Activated naive CD4-positive, alpha-beta T cell treated with Interleukin-2 at 50 U/mL for 16 hours (primary cell): ENCODE measurements around the gene BTBD17.
A peak's percentile ranks its signal among the peaks of the same experiment; 100 is the strongest.
"Not testable (repeated sequence)": the region's sequence is repeated elsewhere in the genome, so short reads cannot be mapped to it uniquely, and the experiment has no call there.

Source experiments
- DNase-seq: peaks from one replicate; pipeline ENCODE4 v3.0.0-alpha.2; 2020

BTBD17 gene

GRCh38 chr17:74361230-74362068, at the start of gene BTBD17:
Gene BTBD17 (minus strand): TSS chr17:74361868. CDS start chr17:74361819, 49 bp downstream.
- DNase-seq = peak; percentile 38

DNA sequence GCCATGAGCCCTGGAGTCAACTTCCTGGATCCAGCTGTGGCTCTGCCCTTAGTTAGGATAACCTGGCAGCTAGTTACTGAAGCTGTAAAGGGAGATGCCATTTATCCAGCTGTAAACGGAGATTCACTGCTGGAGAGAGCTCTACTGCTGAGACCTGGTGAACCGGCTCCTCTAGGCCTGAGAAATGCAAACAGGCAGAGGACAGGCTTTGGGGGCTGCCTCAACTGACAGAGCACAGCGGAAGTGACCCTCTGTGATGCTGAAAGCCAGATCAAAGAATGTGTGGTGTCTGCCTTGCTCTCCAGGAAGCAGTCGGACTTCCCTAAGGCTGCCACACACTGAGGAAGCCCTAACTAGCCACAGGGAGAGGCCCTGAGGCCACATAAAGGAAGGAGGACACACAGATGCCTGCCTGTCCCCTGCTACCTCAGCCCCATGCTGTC, 48.4 kb upstream of the BTBD17 start:
- DNase-seq = no peak

DNA sequence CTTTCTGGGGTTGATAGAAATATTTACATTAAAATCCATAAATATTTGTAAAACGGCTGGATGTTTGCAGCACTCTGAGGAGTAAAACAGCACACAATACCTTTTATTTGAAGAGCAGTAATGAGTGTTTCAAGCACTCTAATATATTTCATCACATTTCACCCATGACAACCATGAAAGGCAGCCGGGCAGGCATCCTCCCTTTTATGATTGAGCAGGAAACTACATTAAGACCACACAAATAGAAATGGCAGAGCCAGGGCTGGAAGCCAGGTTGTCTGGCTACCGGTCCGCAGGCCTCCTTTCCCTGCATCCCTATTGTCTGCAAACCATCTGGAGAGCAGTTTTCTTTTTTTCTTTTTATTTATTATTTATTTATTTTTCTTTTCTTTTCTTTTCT, 47.1 kb upstream of the BTBD17 start:
- DNase-seq = no peak

DNA sequence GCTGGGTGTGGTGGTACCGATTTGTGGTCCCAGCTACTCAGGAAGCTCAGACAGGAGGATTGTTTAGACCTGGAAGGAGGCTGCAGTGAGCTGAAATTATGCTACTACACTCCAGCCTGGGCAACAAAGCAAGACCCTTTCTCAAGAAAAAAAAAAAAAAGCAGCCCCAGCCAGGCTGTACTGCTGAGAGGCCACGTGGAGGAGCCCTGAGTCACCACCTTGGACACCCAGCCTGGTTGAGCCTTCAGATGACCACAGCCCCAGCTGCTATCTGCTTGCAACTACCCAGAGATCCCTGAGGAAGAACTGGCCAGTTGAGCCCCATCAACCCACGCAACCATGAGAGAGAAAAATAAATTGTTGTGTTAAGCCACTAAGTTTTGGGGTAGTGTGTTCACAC, 46.6 kb upstream of the BTBD17 start:
- no peak for DNase-seq

GRCh38 chr17:74407384-74407783, 45.7 kb upstream of the BTBD17 start:
- DNase-seq = no peak

DNA sequence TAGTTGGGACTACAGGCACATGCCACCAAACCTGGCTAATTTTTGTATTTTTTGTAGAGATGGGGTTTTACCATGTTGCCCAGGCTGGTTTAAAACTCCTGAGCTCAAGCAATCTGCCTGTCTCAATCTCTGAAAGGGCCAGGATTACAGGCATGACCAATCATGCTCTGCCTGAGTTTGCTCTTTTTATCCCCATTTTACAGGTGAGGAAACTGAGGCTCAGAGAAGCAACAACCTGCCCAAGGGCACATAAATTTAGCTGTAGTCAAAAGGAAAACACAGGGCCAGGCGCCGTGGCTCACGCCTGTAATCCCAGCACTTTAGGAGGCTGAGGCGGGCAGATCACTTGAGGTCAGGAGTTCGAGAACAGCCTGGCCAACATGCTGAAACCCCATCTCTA, 43.6 kb upstream of the BTBD17 start:
- DNase-seq = not testable (repeated sequence)

GRCh38 chr17:74404789-74405188, 43.1 kb upstream of the BTBD17 start:
- no peak for DNase-seq

DNA sequence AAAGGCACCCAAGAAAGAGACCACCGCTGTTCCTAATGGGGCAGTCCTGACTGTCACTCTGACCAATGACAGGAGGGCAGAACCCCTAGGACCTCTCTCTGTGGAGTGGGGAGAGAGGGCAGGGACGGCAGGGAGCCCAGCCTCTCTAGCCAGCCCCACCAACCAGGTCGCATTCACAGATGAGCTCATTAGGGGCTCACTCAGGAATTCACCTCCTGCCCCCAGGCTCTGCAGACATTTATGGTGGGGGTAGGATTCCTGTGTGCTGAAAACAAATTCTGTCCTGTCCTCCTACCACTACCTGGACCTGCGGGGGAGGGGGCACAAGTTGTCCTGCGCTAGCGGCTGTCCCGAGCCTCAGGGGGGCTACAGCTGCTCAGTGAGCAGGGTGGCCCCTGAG, 42.5 kb upstream of the BTBD17 start:
- DNase-seq = no peak

- no peak for DNase-seq
Measured at GRCh38 chr17:74403512-74404137, 42.0 kb upstream of the BTBD17 start.

DNA sequence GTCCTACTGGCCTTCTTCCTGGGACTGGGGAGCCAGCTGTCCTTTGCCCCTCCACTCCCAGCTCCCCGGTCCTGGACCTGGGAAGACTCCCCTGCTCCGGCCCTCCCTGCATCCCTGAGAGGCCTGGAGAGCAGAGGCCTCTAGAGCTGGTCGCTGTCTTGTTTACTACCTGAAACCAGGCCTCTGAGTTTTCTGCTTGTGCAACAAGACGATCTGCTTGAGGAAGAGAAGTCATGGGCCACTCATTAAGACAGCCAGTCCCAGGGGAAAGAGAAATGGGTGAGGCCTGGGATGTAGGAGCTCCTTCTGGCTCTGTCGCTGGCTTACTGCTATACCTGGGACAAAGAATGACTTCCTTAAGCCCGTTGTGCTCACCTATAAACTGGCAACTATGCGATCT, 40.4 kb upstream of the BTBD17 start:
- DNase-seq = no peak

GRCh38 chr17:74396567-74396966, 34.9 kb upstream of the BTBD17 start:
- no peak for DNase-seq

- no peak for DNase-seq
Measured at GRCh38 chr17:74394977-74395376, 33.3 kb upstream of the BTBD17 start.

- no peak for DNase-seq
Measured at GRCh38 chr17:74394275-74394950, 32.7 kb upstream of the BTBD17 start.

- no peak for DNase-seq
Measured at GRCh38 chr17:74393346-74393942, 31.8 kb upstream of the BTBD17 start.

DNA sequence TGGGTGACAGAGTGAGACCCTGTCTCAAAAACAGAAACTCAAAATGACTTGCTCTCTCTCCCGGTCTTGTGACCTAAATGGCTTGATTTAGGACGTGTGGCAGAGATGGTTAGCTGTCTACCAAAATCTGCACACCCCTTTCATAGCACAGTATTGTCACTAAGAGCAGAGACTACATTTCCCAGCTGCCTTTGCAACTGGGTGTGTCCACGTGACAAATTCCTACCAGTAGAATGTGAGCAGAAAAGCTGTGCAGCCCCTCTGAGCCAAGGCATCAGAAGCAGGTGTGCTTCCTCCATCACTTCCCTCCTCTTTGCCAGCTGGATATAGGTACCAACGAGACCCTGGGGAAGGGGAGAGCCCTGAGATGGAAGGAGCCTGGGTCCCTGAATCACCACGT, 31.2 kb upstream of the BTBD17 start:
- no peak for DNase-seq

DNA sequence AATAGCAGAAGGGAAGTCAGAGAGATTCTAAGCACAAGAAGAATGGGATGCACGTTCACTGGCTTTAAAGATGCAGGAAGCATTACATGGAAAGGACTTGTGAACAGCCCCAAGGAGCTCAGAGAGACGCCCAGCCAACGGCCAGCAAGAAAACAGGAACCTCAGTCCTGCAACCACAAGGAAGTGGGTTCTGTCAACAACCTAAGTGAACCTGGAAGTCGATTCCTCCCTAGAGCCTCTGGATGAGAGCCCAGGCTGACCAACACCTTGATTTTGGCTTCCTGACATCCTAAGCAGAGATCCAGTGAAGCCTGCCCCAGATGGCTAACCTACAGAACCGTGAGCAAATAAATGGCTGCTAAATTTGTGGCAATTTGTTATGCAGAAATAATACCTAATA, 30.1 kb upstream of the BTBD17 start:
- no peak for DNase-seq

DNA sequence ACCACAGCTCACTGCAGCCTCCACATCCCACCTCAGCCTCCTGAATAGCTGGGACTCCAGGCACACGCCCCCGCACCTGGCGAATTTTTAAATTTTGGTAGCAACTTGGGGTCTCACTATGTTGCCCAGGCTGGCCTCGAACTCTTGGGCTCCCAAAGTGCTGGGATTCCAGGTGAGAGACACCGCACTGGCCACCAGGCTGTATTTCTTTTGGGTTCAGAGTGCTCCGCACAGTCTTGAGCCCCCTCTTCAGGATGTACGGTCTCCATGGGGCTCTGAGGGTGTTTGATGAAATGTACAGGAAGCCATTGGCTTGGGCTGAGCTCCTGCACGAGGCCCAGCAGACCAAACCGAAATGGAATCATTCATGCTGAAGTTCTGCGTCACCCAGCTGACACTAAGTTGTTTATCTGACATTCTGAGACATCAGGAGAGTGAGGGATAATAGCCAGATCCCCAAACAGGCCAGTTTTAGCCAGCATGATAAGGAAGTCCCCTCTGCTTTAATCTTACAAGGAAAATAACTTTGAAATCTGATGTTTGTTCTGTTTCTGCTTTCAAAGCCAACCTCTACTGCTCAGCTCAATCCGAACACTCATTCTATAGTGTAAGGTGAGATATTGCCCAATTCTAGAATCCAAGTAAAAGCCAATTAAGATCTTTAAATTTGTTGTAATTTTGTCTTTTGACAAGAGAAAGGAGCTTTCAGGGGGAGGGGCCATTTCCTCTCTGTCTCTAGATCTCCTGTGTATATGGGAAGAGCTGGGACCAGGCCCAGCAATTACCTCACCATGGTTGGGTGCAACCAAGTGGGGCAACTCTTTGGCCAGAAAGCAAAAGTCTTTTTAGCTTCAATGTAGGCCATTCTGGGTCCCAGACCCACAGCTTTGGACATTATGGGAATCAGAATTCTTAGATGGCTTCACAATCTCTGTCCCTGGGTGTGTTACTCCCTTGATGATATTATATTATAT, 29.3 kb upstream of the BTBD17 start:
- no peak for DNase-seq

DNA sequence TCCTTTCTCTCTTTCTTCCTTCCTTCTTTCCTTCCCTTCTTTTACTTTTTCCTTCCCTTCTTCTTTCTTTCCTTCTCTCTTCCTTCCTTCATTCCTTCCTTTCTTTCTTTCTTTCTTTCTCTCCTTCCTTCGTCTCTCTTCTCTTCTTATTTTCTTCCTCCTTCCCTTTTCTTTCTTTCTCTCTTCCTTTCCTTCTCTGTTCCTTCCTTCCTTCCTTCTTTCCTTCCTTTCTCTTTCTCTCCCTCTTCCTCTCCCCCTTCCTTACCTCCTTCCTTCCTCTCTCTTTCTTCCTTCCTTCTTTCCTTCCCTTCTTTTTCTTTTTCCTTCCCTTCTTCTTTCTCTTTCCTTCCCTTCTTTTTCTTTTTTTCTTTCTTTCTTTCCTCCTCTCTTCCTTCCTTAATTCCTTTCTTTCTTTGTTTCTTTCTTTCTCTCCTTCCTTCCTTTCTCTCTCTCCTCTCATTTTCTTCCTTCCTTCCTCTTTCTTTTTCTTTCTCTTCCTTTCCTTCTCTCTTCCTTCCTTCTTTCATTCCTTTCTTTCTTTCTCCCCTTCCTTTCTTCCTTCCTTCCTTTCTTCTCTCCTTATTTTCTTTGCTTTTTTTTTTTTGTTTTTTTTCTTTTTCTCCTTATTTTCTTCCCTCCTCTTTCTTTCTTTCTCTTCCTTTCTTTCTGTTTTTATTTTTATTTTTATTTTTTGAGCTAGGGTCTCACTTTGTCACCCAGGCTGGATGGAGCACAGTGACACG, 28.4 kb upstream of the BTBD17 start:
- no peak for DNase-seq

GRCh38 chr17:74389084-74389753, 27.6 kb upstream of the BTBD17 start:
- DNase-seq = no peak

DNA sequence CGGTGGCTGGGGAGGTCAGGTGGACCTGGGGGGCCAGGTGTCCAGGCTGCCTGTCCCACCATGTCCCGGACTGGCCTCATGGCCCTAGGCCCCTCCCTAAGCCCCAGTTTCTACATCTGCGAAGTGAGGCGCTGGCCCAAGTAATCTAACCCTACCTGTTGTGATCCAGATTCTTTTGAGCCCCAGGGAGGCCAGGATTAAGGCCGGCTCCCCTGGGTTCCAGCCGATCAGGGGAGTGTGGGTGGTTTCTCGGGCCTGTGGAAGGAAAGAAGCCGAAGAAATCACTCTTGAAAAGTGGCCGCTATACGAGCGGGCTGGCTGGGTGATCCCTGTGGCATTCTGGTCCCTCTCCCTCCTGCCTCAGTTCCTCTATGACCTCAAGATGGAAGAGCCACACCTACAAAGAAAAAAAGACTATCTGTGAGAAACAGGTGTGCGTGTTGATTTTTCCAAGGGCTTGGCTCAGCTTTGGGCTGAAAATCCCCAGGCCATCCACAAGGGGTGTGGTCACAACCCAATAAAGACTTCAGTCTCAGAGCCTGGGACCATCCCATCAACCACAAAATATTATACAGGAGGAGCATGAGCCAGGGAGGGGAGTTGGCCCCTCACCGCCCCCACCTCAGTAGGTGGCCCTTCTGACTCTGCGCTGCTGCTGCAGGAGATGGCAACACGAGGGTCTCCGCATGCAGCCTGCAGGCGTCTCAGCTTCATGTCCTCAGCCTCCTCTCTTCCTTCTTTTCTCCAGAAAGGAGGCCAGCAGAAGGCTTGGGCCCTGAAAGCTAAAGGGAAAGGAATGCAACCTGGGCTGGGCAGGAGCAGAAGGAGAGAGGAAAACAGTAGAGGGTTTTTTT, 25.9 kb upstream of the BTBD17 start:
- no peak for DNase-seq
